WI38 (cell line): ENCODE measurements around the gene EFCAB8.

Source experiments
- H3K4me3 ChIP-seq: 2 replicates; pipeline ENCODE4 v1.5.1; 2011; ENCODE audit warnings: low read depth, mild to moderate bottlenecking, control low read depth, low read length
- TF ChIP-seq, protein P1 (sequence below): IDR thresholded peaks from 2 replicates; pipeline ENCODE4 v1.5.1; 2012; ENCODE audit warnings: low read depth, mild to moderate bottlenecking, control low read depth, low read length

EFCAB8 gene

DNA sequence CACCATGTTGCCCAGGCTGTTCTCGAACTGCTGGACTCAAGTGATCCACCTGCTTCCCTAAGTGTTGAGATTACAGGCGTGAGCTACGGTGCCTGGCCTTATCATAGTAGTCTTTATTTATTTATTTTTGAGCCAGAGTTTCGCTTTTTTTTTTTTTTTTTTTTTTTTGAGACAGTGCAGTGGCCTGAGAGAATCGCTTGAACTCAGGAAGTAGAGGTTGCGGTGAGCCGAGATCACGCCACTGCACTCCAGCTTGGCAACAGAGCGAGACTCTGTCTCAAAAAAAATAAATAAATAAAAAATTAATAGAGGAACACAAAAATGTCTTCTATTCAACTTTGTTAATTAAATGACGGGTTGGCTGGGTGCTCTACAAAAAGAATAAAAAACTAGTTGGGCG, 26.1 kb upstream of the EFCAB8 start:
- TF ChIP-seq, protein P1, sequence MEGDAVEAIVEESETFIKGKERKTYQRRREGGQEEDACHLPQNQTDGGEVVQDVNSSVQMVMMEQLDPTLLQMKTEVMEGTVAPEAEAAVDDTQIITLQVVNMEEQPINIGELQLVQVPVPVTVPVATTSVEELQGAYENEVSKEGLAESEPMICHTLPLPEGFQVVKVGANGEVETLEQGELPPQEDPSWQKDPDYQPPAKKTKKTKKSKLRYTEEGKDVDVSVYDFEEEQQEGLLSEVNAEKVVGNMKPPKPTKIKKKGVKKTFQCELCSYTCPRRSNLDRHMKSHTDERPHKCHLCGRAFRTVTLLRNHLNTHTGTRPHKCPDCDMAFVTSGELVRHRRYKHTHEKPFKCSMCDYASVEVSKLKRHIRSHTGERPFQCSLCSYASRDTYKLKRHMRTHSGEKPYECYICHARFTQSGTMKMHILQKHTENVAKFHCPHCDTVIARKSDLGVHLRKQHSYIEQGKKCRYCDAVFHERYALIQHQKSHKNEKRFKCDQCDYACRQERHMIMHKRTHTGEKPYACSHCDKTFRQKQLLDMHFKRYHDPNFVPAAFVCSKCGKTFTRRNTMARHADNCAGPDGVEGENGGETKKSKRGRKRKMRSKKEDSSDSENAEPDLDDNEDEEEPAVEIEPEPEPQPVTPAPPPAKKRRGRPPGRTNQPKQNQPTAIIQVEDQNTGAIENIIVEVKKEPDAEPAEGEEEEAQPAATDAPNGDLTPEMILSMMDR = no peak
- H3K4me3 ChIP-seq = no peak overlapping the region

DNA sequence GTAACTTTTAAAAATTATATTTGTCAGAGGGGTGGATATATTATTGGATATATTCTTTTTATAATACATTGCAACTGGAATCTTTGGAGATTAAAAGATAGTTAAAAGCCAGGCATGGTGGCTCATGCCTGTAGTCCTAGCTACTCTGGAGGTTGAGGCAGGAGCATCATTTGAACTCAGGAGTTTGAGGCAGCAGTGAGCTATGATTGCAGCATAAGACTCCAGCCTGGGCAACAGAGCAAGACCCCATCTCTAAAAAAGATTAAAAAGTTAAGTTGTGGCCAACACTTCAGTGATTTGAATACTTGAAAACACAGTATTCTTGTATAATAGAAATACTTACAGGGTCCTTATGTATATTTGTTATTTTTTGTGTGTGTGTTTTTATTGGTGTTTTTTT, 23.8 kb upstream of the EFCAB8 start:
- H3K4me3 ChIP-seq = no peak overlapping the region
- TF ChIP-seq, protein P1 = no peak

DNA sequence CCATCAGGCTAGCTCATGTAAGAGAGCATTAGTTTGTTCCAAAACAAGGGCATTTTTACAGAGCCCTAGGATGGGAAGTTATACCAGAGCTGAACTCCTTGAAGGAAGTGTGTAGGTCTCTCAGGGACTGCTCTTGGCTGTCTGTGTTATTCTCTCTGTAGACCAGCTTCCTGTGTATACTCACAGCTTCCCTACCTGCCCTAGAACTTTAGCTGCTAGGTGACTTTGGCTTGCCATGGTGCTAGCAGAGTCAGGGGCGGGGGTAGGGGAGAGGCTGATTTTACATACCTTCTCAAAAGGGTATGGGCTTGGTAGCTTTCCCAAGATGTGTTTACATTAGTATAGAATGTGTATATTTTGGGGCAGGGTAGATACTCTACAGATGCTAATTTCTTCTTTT, 21.6 kb upstream of the EFCAB8 start:
- TF ChIP-seq, protein P1 = no peak
- H3K4me3 ChIP-seq = no peak overlapping the region

DNA sequence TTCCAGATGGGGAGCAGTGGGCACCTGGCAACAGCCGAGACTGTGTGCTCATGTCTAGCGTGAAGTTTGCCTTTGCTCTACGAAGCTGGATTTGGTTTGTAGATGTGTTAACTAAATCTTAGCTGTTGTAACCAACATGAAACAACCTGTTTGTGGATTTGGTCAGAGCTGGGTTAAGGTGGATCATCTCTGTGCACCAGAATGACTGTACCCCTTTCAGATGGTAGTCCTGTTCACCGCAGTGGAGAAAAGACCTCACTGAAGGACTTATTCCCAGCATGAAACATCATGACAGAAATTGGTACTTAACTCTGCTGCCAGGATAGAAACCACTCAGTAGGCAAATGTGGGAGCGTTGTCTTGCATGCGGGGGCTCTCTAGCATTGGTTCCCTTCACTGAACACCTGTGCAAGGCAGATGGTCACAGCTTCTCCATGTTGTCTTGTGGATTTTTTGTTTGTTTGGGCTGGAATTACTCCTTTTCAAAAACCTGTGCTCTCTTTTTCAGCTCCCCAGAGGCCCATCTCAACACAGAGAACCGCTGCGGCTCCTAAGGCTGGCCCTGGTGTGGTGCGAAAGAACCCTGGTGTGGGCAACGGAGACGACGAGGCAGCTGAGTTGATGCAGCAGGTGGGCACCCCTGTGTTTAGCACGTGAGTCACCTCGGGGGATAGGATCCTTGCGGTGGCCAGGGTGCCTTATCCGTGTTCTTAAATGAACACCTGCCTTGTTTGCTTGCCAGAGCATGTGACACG, 19.3 kb upstream of the EFCAB8 start:
- TF ChIP-seq, protein P1 = no peak
- H3K4me3 ChIP-seq = no peak overlapping the region

DNA sequence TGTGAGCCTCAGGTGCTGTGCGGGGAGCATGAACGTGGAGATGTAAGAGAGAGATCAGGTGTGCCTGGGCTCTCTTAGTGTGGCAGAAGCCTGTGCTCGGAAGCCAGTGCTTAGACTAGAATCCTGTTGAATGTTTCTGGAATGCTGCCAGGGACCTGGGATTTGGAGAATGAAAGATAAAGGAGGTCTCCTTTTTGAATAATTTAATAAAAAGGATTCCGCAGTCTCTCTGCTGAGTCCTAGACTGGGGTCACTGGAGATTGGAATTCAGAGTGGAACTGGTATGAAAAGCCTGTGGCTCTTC, 18.8 kb upstream of the EFCAB8 start:
- H3K4me3 ChIP-seq = no peak overlapping the region
- TF ChIP-seq, protein P1 = no peak

DNA sequence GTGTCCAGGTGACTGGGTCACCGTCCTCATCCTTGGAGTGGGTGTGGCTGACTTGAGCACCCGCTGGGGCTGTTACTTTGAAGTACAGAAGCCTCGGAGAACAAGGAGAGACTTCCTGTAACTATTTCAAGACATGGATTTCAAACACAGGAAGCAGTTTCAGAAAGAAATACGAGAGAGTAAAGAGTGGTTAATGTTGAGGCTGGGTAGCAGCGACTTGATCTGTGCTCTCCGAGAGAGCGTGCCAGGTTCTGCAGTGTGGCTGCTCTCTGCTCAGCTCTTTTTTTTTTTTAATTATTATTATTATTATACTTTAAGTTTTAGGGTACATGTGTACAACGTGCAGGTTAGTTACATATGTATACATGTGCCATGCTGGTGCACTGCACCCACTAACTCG, 17.5 kb upstream of the EFCAB8 start:
- TF ChIP-seq, protein P1 = no peak
- no peak overlapping the region for H3K4me3 ChIP-seq

DNA sequence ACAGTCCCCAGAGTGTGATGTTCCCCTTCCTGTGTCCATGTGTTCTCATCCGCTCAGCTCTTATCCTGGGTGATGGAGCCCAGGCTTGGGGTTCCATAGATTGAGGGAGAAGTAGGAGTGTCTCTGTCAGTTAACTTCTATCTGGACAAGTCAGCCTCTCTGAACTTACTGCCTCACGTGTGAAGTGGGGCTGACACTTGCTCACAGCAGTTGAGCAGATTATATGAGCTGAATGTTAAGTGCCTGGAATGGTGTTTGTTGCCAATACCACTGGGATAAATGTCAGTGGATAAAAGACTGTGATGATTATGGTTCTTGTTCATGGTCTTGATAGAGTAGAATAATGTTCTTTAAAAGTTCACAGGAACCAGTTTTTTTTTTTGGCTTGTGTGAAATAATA, 17.1 kb upstream of the EFCAB8 start:
- TF ChIP-seq, protein P1 = no peak
- H3K4me3 ChIP-seq = no peak overlapping the region
